ENCODE measurements around the gene COA1. TPM values are rescaled to one million over a fixed set of nuclear protein-coding genes. Genes with fewer than 3 reads are reported as not detected.

The COA1 gene
- total and polyA plus RNA-seq, 5 donors: 53.3 to 78.6 (median 63.2) TPM

DNA sequence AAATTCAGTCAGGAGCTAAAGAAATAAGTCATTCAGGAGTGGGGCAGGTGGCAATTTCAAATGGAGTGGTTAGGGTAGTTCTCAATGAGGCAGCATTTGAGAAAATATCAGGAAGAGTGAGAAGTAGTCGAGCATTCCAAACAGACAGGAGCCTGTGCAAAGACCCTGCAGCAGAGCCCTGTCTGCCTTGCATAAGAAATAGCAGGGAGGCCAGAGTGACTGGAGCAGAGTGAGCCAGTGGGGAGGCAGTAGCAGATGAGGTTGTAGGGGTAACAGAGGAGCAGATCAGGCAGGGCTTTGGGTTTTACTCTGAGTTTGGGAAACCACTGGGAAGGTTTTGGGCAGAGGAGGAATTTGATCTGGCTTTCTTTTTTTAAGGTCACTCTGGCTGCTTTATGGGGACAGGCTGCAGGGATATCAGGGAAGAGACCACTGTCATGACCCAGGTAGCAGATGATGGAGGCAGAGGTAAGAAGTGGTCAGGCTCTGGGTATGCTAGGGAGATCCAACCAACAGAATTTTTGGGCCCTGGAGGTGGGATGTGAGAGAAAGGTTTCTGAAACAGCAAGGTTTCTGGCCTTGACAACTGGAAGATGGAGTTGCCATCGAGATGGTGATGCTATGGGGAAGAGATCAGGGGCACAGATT is 27.9 kb upstream of the COA1 start:
- Histone ChIP-seq H3K9me3 (ENCODE audit: control insufficient read depth, low read length) (no peaks in the 10 kb centered on the region), H3K27ac (ENCODE audit: low read length) (no peak overlapping the region), H3K27me3 (ENCODE audit: control insufficient read depth, insufficient read depth) (no peaks in the 10 kb centered on the region), H3K4me1 (ENCODE audit: control insufficient read depth, insufficient read depth, low read length) (no peaks in the 10 kb centered on the region), H3K4me3 (ENCODE audit: low read length) (no peak overlapping the region)
- no peak for ATAC-seq
- 84% methylated on average over 2 of the region's 2 CpGs for WGBS
- intact Hi-C loops (cut with DNase I): no loop called here
- DNase-seq: no peak

DNA sequence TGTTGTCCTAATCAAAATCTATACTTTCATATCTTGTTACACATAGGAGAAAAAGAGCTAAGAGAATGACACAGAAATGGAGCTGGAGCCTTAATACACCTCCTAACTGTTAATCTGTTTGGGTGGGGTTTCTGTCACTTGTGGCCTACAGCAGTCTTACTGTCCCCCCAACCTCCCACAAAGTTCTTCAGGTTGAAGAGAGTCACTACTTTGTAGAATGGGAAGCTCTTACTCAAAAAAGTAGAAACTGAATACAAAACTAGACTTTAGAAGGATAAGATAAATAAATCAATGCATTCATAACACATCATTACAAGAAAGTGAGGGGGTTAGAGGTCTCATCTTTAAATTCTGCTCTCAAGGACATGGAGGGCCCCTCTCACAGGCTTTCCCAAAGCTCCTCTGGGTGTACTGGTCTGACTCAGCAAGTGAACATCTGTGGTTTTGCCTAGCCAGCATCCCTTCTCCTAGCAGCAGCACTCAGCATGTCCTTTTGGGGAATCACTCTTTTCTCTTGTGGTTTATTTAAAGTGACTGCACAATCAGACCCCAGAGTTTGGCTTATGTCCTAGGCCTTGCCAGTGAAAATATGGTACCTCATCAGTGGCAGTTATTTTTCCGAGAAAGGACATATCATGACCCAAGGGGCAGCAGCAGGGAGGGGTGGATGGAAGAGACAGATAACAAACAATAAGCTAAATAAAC is 27.2 kb upstream of the COA1 start:
- Histone ChIP-seq H3K4me1 (ENCODE audit: control insufficient read depth, insufficient read depth, low read length) (no peaks in the 10 kb centered on the region), H3K9me3 (ENCODE audit: control insufficient read depth, low read length) (no peaks in the 10 kb centered on the region), H3K27ac (ENCODE audit: low read length) (no peak overlapping the region), H3K4me3 (ENCODE audit: low read length) (no peak overlapping the region), H3K27me3 (ENCODE audit: control insufficient read depth, insufficient read depth) (no peaks in the 10 kb centered on the region)
- intact Hi-C loops (cut with DNase I): no loop called here
- WGBS: 84% methylated on average over 1 of the region's 1 CpG
- no peak for DNase-seq
- no peak for ATAC-seq

DNA sequence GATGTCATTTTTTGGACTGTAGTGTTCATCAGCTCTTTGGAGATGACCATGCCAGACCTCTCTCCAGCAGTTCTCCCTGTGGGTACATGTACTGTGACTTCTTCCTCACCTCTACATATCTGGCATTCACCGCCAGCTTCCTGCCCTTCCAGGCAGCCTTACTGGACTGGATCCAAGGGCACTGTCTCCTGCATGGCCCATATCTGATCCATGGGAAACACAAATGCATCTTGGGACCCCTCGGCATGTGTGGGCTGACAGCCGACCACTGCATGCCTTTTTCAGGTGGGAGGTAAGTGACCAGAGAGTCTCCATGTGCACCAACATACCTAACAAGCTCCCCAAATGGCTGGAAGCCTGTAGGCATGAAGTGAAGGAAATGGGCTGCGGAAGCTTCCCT is 25.3 kb upstream of the COA1 start:
- Histone ChIP-seq H3K4me1 (ENCODE audit: control insufficient read depth, insufficient read depth, low read length) (no peaks in the 10 kb centered on the region), H3K27ac (ENCODE audit: low read length) (no peak overlapping the region), H3K9me3 (ENCODE audit: control insufficient read depth, low read length) (no peaks in the 10 kb centered on the region), H3K27me3 (ENCODE audit: control insufficient read depth, insufficient read depth) (no peaks in the 10 kb centered on the region), H3K4me3 (ENCODE audit: low read length) (no peak overlapping the region)
- 65% methylated on average over 4 of the region's 4 CpGs for WGBS
- no peak for DNase-seq
- no peak for ATAC-seq
- intact Hi-C loops (cut with DNase I): no loop called here

DNA sequence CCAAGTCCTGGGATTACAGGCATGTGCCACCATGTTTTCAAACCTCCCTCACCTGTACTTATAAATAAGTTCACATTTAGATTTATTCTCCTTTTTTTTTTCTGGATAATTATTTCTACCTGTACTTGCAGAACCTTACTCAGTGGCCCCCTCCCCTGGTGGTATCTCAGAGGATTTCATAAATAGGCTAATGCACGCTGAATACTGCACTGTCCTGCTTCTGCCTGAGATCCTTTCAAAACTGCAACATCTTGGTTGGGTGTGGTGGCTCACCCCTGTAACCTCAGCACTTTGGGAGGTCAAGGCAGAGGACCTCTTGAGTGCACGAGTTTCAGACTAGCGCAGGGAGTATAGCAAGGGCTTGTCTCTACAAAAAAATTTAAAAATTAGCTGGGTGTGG is 24.5 kb upstream of the COA1 start:
- DNase-seq (no peak), ATAC-seq (no peak)
- no peaks in the 10 kb centered on the region for H3K4me1 ChIP-seq (ENCODE audit: control insufficient read depth, insufficient read depth, low read length)
- H3K9me3 ChIP-seq (ENCODE audit: control insufficient read depth, low read length): no peaks in the 10 kb centered on the region
- H3K27ac ChIP-seq (ENCODE audit: low read length): no peak overlapping the region
- H3K4me3 ChIP-seq (ENCODE audit: low read length): no peak overlapping the region
- 87% methylated on average over 3 of the region's 3 CpGs for WGBS
- intact Hi-C loops (cut with DNase I): no loop called here
- no peaks in the 10 kb centered on the region for H3K27me3 ChIP-seq (ENCODE audit: control insufficient read depth, insufficient read depth)

DNA sequence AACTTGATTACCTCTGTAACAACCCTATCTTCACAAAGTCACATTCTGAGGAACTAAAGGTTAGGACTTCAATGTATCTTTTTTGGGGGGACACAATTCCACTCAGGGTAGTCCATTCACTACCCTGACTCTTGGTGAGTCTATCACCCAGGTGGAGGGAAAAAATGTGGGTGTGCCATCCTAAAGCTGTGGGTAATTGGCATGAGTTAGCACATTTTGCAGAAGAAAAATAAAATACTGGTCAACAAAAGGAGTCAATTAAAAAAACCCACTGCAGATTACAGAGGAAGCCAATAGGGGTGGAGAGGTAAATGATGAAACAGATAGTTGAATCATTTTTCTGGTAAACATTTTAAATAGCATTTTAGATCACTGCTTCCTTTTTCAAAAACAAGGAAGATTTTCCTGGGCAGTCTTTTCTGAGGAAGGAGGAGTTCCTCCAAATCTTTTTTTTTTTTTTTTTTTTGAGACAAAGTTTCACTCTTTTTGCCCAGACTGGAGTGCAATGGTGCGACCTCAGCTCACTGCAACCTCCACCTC is 24.0 kb upstream of the COA1 start:
- no peak overlapping the region for H3K27ac ChIP-seq (ENCODE audit: low read length)
- ATAC-seq (no peak), DNase-seq (no peak)
- H3K4me3 ChIP-seq (ENCODE audit: low read length): no peak overlapping the region
- WGBS: 68% methylated on average over 1 of the region's 1 CpG
- intact Hi-C loops (cut with DNase I): no loop called here
- H3K27me3 ChIP-seq (ENCODE audit: control insufficient read depth, insufficient read depth): no peaks in the 10 kb centered on the region
- no peaks in the 10 kb centered on the region for H3K9me3 ChIP-seq (ENCODE audit: control insufficient read depth, low read length)
- no peaks in the 10 kb centered on the region for H3K4me1 ChIP-seq (ENCODE audit: control insufficient read depth, insufficient read depth, low read length)

DNA sequence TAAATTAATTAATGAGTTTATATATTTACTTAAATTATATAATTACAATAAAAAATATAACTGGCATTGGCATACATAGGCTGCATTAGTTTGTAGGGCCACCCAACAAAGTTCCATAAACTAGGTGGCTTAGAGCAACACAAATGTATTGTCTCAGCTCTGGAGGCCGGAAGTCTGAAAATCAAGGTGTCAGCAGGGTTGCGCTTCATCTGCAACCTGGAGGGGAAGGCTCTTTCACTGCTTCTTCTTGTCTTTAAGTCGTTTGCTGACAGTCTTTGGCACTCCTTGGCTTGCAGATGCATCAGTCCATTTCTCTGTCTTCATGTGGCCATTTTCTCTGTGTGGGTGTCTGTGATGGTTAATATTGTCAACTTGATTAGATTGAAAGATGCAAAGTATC is 23.1 kb upstream of the COA1 start:
- intact Hi-C loops (cut with DNase I): no loop called here
- 77% methylated on average over 3 of the region's 3 CpGs for WGBS

DNA sequence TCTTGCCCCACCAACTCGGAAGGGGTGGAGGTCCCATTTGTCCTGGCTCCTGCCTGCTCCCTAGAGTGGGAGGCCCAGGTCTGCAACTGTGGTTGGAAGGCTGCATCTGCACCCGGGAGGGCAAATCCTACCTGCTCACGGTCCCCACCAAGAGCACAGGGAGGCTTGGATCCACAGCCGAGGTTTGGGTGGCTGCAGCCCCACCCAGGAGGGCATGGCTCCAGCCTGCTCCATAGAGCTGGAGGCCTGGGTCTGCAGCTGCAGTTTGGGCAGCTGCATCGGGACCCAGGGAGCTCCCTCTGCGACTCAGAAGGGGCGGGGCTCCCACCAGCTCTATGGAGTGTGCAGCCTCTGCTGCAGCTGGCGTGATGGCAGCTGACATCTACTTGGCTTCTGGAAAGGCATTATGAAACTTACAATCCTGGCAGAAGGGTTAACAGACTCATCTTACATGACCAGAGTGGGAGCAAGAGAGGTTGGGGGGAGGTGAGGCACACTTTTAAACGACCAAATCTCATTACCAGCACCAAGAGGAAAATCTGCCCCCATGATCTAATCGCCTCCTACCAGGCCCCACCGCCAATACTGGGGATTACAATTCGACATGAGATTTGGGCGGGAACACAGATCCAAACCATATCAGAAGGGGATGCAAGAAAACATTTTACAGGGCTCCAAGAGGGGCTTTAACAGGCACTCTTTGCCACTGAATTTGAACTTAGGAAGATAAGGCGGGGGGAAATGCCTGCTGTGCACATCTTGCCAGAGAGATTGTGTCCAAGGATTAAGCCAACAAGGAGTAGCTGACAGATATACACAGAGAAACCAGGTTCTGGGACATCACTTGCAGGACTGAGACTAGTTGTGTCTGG is 20.9 kb upstream of the COA1 start:
- peak; percentile 22 to 35 for ATAC-seq
- Histone ChIP-seq H3K27me3 (ENCODE audit: control insufficient read depth, insufficient read depth) (no peaks in the 10 kb centered on the region), H3K4me1 (ENCODE audit: control insufficient read depth, insufficient read depth, low read length) (no peaks in the 10 kb centered on the region), H3K27ac (ENCODE audit: low read length) (no peak overlapping the region), H3K9me3 (ENCODE audit: control insufficient read depth, low read length) (no peaks in the 10 kb centered on the region), H3K4me3 (ENCODE audit: low read length) (no peak overlapping the region)
- intact Hi-C loops (cut with DNase I): no loop called here
- DNase-seq: peak in 1 of 3 donors; percentile 31
- 61% methylated on average over 14 of the region's 14 CpGs for WGBS

More for the DNA sequence above, 23.1 kb upstream of the COA1 start:
- DNase-seq (no peak), ATAC-seq (no peak)
- H3K9me3 ChIP-seq (ENCODE audit: control insufficient read depth, low read length): no peaks in the 10 kb centered on the region
- H3K4me1 ChIP-seq (ENCODE audit: control insufficient read depth, insufficient read depth, low read length): no peaks in the 10 kb centered on the region
- H3K27ac ChIP-seq (ENCODE audit: low read length): no peak overlapping the region
- no peak overlapping the region for H3K4me3 ChIP-seq (ENCODE audit: low read length)
- H3K27me3 ChIP-seq (ENCODE audit: control insufficient read depth, insufficient read depth): no peaks in the 10 kb centered on the region

DNA sequence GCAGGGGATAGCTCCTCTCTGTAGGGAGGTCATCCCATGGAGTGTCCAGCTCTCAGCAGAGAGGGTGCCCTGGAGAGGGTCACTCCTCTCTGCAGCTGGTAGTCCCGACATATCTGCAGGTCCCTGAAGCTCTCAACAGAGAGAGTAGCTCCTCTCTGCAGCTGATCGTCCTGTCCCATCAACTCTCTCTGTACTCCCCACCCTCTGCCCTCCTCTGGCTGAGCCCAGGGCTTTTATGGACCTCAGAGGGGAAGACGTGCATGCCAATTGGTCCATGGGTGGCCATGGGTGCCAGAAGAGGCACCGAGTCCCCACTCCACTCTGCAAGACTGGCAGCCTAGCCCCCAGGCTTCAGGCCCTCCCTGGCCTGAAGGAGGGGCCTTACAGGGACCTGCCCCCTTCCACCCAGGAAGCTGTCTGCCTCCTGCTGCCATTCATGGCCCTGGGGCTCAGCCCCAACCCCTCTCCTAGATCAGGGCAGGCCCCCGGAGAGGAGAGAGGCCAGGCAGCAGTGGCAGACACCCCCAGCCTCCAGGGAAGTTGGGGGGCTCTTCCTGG is 20.1 kb upstream of the COA1 start:
- no peak for DNase-seq
- ATAC-seq: peak; percentile 11 to 35
- no peaks in the 10 kb centered on the region for H3K9me3 ChIP-seq (ENCODE audit: control insufficient read depth, low read length)
- intact Hi-C loops (cut with DNase I): no loop called here
- no peaks in the 10 kb centered on the region for H3K4me1 ChIP-seq (ENCODE audit: control insufficient read depth, insufficient read depth, low read length)
- 78% methylated on average over 5 of the region's 5 CpGs for WGBS
- no peak overlapping the region for H3K27ac ChIP-seq (ENCODE audit: low read length)
- H3K27me3 ChIP-seq (ENCODE audit: control insufficient read depth, insufficient read depth): no peaks in the 10 kb centered on the region
- H3K4me3 ChIP-seq (ENCODE audit: low read length): no peak overlapping the region

DNA sequence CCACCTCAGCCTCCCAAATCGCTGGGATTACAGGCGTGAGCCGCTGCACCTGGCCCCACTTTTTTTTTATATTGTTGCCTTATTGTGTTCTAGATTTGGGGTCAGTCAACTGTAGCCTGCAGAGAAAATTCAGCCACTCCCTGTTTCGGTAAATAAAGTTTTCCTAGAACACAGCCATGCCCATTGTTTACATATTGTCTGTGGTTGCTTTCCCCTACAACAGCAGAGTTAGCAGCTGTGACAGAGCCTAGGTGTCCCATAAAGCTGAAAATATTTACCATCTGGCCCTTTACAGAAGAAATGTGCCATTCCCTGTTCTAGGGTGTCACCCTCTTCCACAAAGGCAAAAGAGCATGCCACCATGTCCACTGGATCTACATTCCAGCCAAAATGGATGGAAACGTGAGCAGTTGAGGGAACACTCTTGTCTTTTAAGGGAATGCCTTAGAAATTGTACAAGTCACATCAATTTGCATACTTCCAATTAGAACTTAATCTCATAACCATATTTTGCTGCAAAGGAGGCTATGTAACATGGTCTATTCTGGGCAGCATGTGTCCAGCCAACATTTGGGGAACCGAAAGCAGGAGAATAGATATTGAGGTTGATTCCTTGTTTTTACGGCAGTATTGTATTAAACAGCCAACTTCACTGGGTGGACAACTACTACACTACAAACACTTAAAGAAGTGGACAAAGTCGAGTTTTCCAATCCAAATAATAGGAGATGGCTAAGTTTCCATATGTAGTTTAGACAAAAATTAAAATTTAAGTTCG is 18.2 kb upstream of the COA1 start:
- no peak overlapping the region for H3K4me3 ChIP-seq (ENCODE audit: low read length)
- WGBS: 84% methylated on average over 9 of the region's 9 CpGs
- no peaks in the 10 kb centered on the region for H3K9me3 ChIP-seq (ENCODE audit: control insufficient read depth, low read length)
- no peaks in the 10 kb centered on the region for H3K4me1 ChIP-seq (ENCODE audit: control insufficient read depth, insufficient read depth, low read length)
- no peak overlapping the region for H3K27ac ChIP-seq (ENCODE audit: low read length)
- ATAC-seq: no peak
- no peaks in the 10 kb centered on the region for H3K27me3 ChIP-seq (ENCODE audit: control insufficient read depth, insufficient read depth)
- intact Hi-C loops (cut with DNase I): no loop called here
- no peak for DNase-seq

DNA sequence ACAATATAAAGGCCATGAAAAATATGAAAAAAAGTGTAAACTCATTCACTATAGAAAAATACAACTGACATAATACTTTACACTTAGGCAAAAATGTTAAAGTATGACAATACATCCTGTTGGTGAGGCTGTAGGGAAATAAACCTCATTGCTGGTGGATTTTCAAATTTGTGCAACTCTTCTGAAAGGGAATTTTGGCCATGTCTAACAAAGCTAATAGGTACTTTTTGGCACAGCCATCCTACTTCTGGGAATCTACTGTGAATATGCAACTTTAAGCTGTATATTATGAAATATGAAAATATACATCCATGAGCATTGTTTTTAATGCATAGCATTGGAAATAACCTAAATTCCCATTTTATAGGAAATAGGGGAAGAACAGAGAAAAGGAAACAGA is 13.4 kb upstream of the COA1 start:
- H3K27ac ChIP-seq (ENCODE audit: low read length): no peak overlapping the region
- no peaks in the 10 kb centered on the region for H3K4me1 ChIP-seq (ENCODE audit: control insufficient read depth, insufficient read depth, low read length)
- intact Hi-C loops (cut with DNase I): no loop called here
- DNase-seq: no peak
- no peak overlapping the region for H3K4me3 ChIP-seq (ENCODE audit: low read length)
- ATAC-seq: no peak
- no peaks in the 10 kb centered on the region for H3K27me3 ChIP-seq (ENCODE audit: control insufficient read depth, insufficient read depth)
- no peaks in the 10 kb centered on the region for H3K9me3 ChIP-seq (ENCODE audit: control insufficient read depth, low read length)
